ENCODE results near the gene TM9SF1. TPM values are rescaled to one million over a fixed set of nuclear protein-coding genes. Genes with fewer than 3 reads are reported as not detected.
A peak's percentile ranks its signal among the peaks of the same experiment; 100 is the strongest.

Gene TM9SF1
- total and polyA plus RNA-seq, 2 experiments from 2014 or later: 12.6 to 27.5 TPM

DNA sequence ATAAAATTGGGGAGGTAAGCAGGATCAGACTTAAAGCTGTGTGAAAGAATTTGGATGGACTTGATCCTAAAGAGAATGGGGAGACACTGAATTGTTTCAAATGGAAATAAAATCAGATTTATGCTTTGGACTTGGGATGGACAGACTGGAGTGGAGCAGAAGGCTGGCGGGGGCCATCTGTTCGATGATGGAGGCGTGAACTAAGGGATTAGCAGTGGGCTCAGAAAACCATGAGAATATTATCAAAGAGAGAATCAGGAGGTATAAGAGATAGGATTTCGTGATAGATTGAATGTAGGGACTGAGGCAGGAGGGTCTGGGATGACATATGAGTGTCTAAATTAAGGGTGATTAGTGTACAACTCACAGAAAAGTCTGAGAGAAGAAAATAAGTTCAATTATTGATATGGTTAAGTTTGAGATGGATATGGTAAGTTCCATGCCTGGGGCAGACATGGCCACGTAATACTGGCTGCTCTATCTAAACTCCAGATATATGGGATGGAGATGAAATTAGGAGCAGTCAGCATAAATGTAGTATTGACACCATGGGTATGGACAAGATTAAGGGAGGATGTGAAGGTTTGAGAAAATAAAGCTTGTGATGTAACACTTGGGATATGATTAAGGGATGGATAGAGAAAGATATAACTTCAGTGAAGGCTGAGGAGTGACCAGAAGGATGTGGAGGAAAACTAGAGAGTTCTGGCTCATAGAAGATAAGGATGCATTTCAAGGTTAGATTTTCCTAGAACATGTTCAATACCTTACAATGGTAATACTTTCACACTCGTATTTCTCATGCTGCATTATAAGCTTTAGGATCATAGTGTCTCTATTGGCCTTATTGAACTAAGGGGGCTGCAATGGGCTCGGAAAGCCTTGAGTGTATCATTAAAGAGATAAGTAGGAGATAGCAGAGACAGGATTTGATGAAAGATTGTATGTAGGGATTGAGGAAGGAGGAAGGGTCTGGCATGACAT, 9.2 kb upstream of the TM9SF1 start:
- ATAC-seq: no peak
- no peak overlapping the region for H3K4me3 ChIP-seq
- Mint-ChIP-seq H3K27me3 (ENCODE audit: insufficient read depth, low read depth, poor library complexity) (peaks cover 16% of the 10 kb centered on the region), H3K9me3 (peaks cover 29% of the 10 kb centered on the region), H3K4me1 (peaks cover 25% of the 10 kb centered on the region), H3K27ac (peak overlapping the region; percentile 54; the same call in 1 of the 2 replicates), H3K36me3 (ENCODE audit: low read depth) (peaks cover 84% of the 10 kb centered on the region), H3K4me3 (no peak overlapping the region; the same call in 2 of the 3 replicates)
- H3K36me3 ChIP-seq (ENCODE audit: insufficient read depth): peaks cover 17% of the 10 kb centered on the region
- peaks cover 10% of the 10 kb centered on the region; the same call in 1 of the 2 replicates for H3K4me1 ChIP-seq (ENCODE audit: insufficient read depth)
- no peaks in the 10 kb centered on the region; the same call in 1 of the 2 replicates for H4K20me1 ChIP-seq (replicated peaks; ENCODE audit: insufficient read depth)
- H3K4me2 ChIP-seq: no peak overlapping the region
- H3K79me2 ChIP-seq (replicated peaks; ENCODE audit: insufficient read depth): 0 out of 2 replicates have a peak, but pooled peaks cover 4% of the 10 kb centered on the region
- TF ChIP-seq EZH2phosphoT487 (IDR thresholded peaks at IDR 0.05; ENCODE audit: unreplicated experiment) (no peak), ZNF462 (CRISPR knock-in tag; IDR thresholded peaks at IDR 0.05) (no peak), POLR2AphosphoS5 (IDR thresholded peaks at IDR 0.05; ENCODE audit: low read depth) (no peak), JUNB (IDR thresholded peaks at IDR 0.05; ENCODE audit: unreplicated experiment) (no peak), ZNF114 (CRISPR knock-in tag; IDR thresholded peaks at IDR 0.05) (no peak), EZH2 (IDR thresholded peaks at IDR 0.05; ENCODE audit: low read depth, unreplicated experiment) (no peak), STAT1 (IDR thresholded peaks at IDR 0.05; ENCODE audit: unreplicated experiment) (no peak), ZNF331 (CRISPR knock-in tag; IDR thresholded peaks at IDR 0.05; ENCODE audit: low read depth) (no peak), NANOG (IDR thresholded peaks at IDR 0.05; ENCODE audit: borderline replicate concordance) (no peak), CREB1 (CRISPR knock-in tag; IDR thresholded peaks at IDR 0.05; ENCODE audit: low read depth) (no peak)
- TF ChIP-seq, protein P1, sequence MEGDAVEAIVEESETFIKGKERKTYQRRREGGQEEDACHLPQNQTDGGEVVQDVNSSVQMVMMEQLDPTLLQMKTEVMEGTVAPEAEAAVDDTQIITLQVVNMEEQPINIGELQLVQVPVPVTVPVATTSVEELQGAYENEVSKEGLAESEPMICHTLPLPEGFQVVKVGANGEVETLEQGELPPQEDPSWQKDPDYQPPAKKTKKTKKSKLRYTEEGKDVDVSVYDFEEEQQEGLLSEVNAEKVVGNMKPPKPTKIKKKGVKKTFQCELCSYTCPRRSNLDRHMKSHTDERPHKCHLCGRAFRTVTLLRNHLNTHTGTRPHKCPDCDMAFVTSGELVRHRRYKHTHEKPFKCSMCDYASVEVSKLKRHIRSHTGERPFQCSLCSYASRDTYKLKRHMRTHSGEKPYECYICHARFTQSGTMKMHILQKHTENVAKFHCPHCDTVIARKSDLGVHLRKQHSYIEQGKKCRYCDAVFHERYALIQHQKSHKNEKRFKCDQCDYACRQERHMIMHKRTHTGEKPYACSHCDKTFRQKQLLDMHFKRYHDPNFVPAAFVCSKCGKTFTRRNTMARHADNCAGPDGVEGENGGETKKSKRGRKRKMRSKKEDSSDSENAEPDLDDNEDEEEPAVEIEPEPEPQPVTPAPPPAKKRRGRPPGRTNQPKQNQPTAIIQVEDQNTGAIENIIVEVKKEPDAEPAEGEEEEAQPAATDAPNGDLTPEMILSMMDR (conservative IDR thresholded peaks at IDR 0.05; ENCODE audit: low read depth in 2 of 2): no peak
- TF ChIP-seq, protein P2, sequence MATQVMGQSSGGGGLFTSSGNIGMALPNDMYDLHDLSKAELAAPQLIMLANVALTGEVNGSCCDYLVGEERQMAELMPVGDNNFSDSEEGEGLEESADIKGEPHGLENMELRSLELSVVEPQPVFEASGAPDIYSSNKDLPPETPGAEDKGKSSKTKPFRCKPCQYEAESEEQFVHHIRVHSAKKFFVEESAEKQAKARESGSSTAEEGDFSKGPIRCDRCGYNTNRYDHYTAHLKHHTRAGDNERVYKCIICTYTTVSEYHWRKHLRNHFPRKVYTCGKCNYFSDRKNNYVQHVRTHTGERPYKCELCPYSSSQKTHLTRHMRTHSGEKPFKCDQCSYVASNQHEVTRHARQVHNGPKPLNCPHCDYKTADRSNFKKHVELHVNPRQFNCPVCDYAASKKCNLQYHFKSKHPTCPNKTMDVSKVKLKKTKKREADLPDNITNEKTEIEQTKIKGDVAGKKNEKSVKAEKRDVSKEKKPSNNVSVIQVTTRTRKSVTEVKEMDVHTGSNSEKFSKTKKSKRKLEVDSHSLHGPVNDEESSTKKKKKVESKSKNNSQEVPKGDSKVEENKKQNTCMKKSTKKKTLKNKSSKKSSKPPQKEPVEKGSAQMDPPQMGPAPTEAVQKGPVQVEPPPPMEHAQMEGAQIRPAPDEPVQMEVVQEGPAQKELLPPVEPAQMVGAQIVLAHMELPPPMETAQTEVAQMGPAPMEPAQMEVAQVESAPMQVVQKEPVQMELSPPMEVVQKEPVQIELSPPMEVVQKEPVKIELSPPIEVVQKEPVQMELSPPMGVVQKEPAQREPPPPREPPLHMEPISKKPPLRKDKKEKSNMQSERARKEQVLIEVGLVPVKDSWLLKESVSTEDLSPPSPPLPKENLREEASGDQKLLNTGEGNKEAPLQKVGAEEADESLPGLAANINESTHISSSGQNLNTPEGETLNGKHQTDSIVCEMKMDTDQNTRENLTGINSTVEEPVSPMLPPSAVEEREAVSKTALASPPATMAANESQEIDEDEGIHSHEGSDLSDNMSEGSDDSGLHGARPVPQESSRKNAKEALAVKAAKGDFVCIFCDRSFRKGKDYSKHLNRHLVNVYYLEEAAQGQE (IDR thresholded peaks at IDR 0.05; ENCODE audit: unreplicated experiment): no peak
- TF ChIP-seq, protein P3, sequence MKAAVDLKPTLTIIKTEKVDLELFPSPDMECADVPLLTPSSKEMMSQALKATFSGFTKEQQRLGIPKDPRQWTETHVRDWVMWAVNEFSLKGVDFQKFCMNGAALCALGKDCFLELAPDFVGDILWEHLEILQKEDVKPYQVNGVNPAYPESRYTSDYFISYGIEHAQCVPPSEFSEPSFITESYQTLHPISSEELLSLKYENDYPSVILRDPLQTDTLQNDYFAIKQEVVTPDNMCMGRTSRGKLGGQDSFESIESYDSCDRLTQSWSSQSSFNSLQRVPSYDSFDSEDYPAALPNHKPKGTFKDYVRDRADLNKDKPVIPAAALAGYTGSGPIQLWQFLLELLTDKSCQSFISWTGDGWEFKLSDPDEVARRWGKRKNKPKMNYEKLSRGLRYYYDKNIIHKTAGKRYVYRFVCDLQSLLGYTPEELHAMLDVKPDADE (IDR thresholded peaks at IDR 0.05): no peak
- no peaks in the 10 kb centered on the region for H3K27me3 ChIP-seq (ENCODE audit: insufficient read depth)
- H3K27ac ChIP-seq (ENCODE audit: low read depth): no peak overlapping the region
- no peak for DNase-seq (ENCODE audit: low spot score)
- H3K9me2 ChIP-seq (ENCODE audit: insufficient read depth): no peaks in the 10 kb centered on the region
- peaks cover 3% of the 10 kb centered on the region for H3F3A ChIP-seq (replicated peaks; ENCODE audit: low read depth)
- H2AFZ ChIP-seq: no peak overlapping the region

All from GM23338 (cell line).